GM12878 (cell line): ENCODE measurements around the gene ANKRD44. TPM values are rescaled to one million over a fixed set of nuclear protein-coding genes. Genes with fewer than 3 reads are reported as not detected.

Experiments used
- ATAC-seq: fragments of 200-7000 bp; cut with Tn5 transposase; 3 replicates; pipeline ENCODE4 v1.9.1; 2020; ENCODE audit warnings: mild to moderate bottlenecking, moderate library complexity
- BruUV-seq: library from RNA; stranded (reverse); fragments of 400-500 nt; replicated peaks from 2 replicates; lab custom pipeline; 2021; lab: Mats Ljungman, UMichigan
- CTCF ChIA-PET: fragments of 300-600 bp; sonication (Branson Sonifier 250); formaldehyde crosslinking; extraction: SDS; loops from one replicate; lab custom pipeline; 2021; ENCODE audit warnings: inconsistent platforms; lab: Yijun Ruan, JAX
- POLR2A ChIA-PET: fragments of 350-600 bp; formaldehyde crosslinking; extraction: SDS; loops from one replicate; lab custom pipeline; 2021; ENCODE audit warnings: inconsistent platforms; lab: Charles Lee
- RAD21 ChIA-PET: fragments of 300-600 bp; sonication (Branson Sonifier 250); formaldehyde crosslinking; loops from one replicate; lab custom pipeline; 2023; ENCODE audit warnings: antibody characterized with exemption; ENCODE audit not compliant: unreplicated experiment; lab: Charles Lee
- SMC1A ChIA-PET: fragments of 300-600 bp; sonication (Branson Sonifier 250); formaldehyde crosslinking; loops from one replicate; lab custom pipeline; 2023; ENCODE audit not compliant: unreplicated experiment, uncharacterized antibody; lab: Charles Lee
- DNase-seq: peaks from one replicate; pipeline ENCODE4 v3.0.0-alpha.2; 2011; ENCODE audit warnings: low read depth, low spot score
- FAIRE-seq: peaks from 3 replicates; lab custom pipeline; 2011; peaks lifted over from hg19 to GRCh38; lab: Jason Lieb, UNC
- H2AFZ ChIP-seq: 2 replicates; pipeline ENCODE4 v1.6.0; 2011; ENCODE audit warnings: low read depth, low read length, control low read depth; ENCODE audit not compliant: control insufficient read depth
- H3K27ac ChIP-seq: 2 replicates; pipeline ENCODE4 v1.5.1; 2011; ENCODE audit warnings: control low read depth; ENCODE audit not compliant: control insufficient read depth, insufficient read depth
- H3K27me3 ChIP-seq, 2 experiments: replicated peaks in 1 of 2; 2 replicates each; pipeline versions ENCODE4 v1.6.0 to v1.6.1; 2011; ENCODE audit warnings: low read length in 1 of 2; ENCODE audit not compliant: control insufficient read depth in 2 of 2, insufficient read depth in 2 of 2
- H3K36me3 ChIP-seq, 2 experiments: 2 replicates each; pipeline ENCODE4 v1.5.1; 2011; ENCODE audit warnings: low read length in 1 of 2; ENCODE audit not compliant: control insufficient read depth in 2 of 2, insufficient read depth in 2 of 2
- H3K4me1 ChIP-seq: 2 replicates; pipeline ENCODE4 v1.6.1; 2011; ENCODE audit warnings: mild to moderate bottlenecking, low read length, moderate library complexity, mixed read lengths; ENCODE audit not compliant: control insufficient read depth, insufficient read depth
- H3K4me2 ChIP-seq: 2 replicates; pipeline ENCODE4 v1.6.0; 2011; ENCODE audit warnings: control low read depth; ENCODE audit not compliant: control insufficient read depth, insufficient read depth
- H3K4me3 ChIP-seq: fragments of 200-600 bp; sonication (generic); 2 replicates; pipeline ENCODE4 v1.5.1; 2016
- H3K79me2 ChIP-seq: 2 replicates; pipeline ENCODE4 v1.6.0; 2011; ENCODE audit warnings: low read length; ENCODE audit not compliant: control insufficient read depth, insufficient read depth
- H3K9ac ChIP-seq: 2 replicates; pipeline ENCODE4 v1.8.0; 2011; ENCODE audit warnings: low read length, control low read depth, mixed read lengths; ENCODE audit not compliant: control insufficient read depth, insufficient read depth
- H3K9me3 ChIP-seq: replicated peaks from 3 replicates; pipeline ENCODE4 v1.5.1; 2011; ENCODE audit warnings: mild to moderate bottlenecking, low read length; ENCODE audit not compliant: control insufficient read depth, insufficient read depth
- H4K20me1 ChIP-seq: 2 replicates; pipeline ENCODE4 v1.6.0; 2011; ENCODE audit not compliant: control insufficient read depth, insufficient read depth
- BACH1 ChIP-seq: fragments of 450-650 bp; IDR thresholded peaks from 2 replicates; pipeline ENCODE4 v1.6.1; 2017; ENCODE audit warnings: mild to moderate bottlenecking, borderline replicate concordance
- BCL11A ChIP-seq: IDR thresholded peaks from 2 replicates; pipeline ENCODE4 v1.6.1; 2011; ENCODE audit warnings: low read depth, low read length
- CBX5 ChIP-seq: sonication (generic); IDR thresholded peaks from 2 replicates; pipeline ENCODE4 v1.6.1; 2016; ENCODE audit warnings: low read depth, moderate library complexity, mild to moderate bottlenecking, inconsistent platforms
- E2F8 ChIP-seq: fragments of 450-650 bp; IDR thresholded peaks from 2 replicates; pipeline ENCODE4 v1.6.1; 2018; ENCODE audit warnings: mild to moderate bottlenecking, low read depth, moderate library complexity; ENCODE audit not compliant: partially characterized antibody
- EZH2 ChIP-seq: IDR thresholded peaks from 2 replicates; pipeline ENCODE4 v1.6.1; 2012; ENCODE audit warnings: low read depth, mild to moderate bottlenecking, control low read depth, inconsistent platforms, low read length, borderline replicate concordance; ENCODE audit not compliant: control insufficient read depth
- GABPA ChIP-seq: IDR thresholded peaks from 2 replicates; pipeline ENCODE4 v1.6.1; 2014; ENCODE audit warnings: antibody characterized with exemption, low read depth, mild to moderate bottlenecking, inconsistent platforms
- GATAD2B ChIP-seq: fragments of 450-650 bp; conservative IDR thresholded peaks from 2 replicates; pipeline ENCODE4 v1.6.1; 2017; ENCODE audit warnings: low read depth, mild to moderate bottlenecking, moderate library complexity
- HDGF ChIP-seq: fragments of 450-650 bp; IDR thresholded peaks from 2 replicates; pipeline ENCODE4 v1.6.1; 2016; ENCODE audit warnings: antibody characterized with exemption
- LARP7 ChIP-seq: fragments of 450-650 bp; IDR thresholded peaks from 2 replicates; pipeline ENCODE4 v1.6.1; 2017; ENCODE audit warnings: mild to moderate bottlenecking
- MTA3 ChIP-seq: IDR thresholded peaks from 2 replicates; pipeline ENCODE4 v1.6.1; 2012; ENCODE audit warnings: low read length, inconsistent platforms, borderline replicate concordance
- NRF1 ChIP-seq: conservative IDR thresholded peaks from 2 replicates; pipeline ENCODE4 v1.6.1; 2011; ENCODE audit warnings: mild to moderate bottlenecking, low read depth, low read length, improper control_type of control experiment
- RAD21 ChIP-seq: IDR thresholded peaks from 2 replicates; pipeline ENCODE4 v1.6.1; 2011; ENCODE audit warnings: mild to moderate bottlenecking, low read depth, low read length, moderate library complexity; ENCODE audit not compliant: insufficient read depth
- RELB ChIP-seq: fragments of 450-650 bp; IDR thresholded peaks from 2 replicates; pipeline ENCODE4 v1.6.1; 2017; ENCODE audit warnings: low read depth, mild to moderate bottlenecking, moderate library complexity
- RFX5 ChIP-seq: IDR thresholded peaks from 2 replicates; pipeline ENCODE4 v1.6.1; 2011; ENCODE audit warnings: low read depth, low read length, improper control_type of control experiment
- SMAD5 ChIP-seq: IDR thresholded peaks from 2 replicates; pipeline ENCODE4 v1.6.1; 2016; ENCODE audit warnings: antibody characterized with exemption, low read depth
- SP1 ChIP-seq: IDR thresholded peaks from one replicate; pipeline ENCODE4 v1.6.1; 2011; ENCODE audit warnings: low read depth, low read length
- TAF1 ChIP-seq: IDR thresholded peaks from 2 replicates; pipeline ENCODE4 v1.6.1; 2011; ENCODE audit warnings: mild to moderate bottlenecking, low read depth, low read length, borderline replicate concordance
- USF1 ChIP-seq: IDR thresholded peaks from 2 replicates; pipeline ENCODE4 v1.6.1; 2011; ENCODE audit warnings: borderline replicate concordance, low read depth, mild to moderate bottlenecking, moderate library complexity, mixed read lengths, low read length; ENCODE audit not compliant: insufficient read depth; ENCODE audit errors: extremely low read length
- WGBS: methylation state at CpG from one replicate; pipeline ENCODE4 v1.1.6; 2016; ENCODE audit warnings: low lambda C conversion rate; ENCODE audit not compliant: insufficient replicate concordance, insufficient coverage; ENCODE audit errors: missing lambda C conversion rate; 5-methylcytosine and 5-hydroxymethylcytosine counted together
- in situ Hi-C: fragments of 300-500 bp; cut with MboI; formaldehyde crosslinking; loops from 9 replicates; pipeline ENCODE4 v1.14.3; 2018; ENCODE audit warnings: mixed read lengths
- intact Hi-C: fragments of 100-400 bp; cut with micrococcal nuclease; formaldehyde crosslinking; loops from one replicate; pipeline ENCODE4 v1.14.2; 2022; ENCODE audit not compliant: unreplicated experiment
- polyA plus RNA-seq, 11 experiments: library from polyadenylated mRNA; depleted of rRNA in 4 of 11; unstranded in 6 of 11; stranded (reverse) in 5 of 11; fragments of >200 nt; fragmentation: Nextera tagmentation in 4 of 11; fragmentation: Illumina TruSeq in 1 of 11; extraction: Ambion mirVana in 4 of 11; extraction: Trizol in 1 of 11; gene quantifications; 1 replicate in 1 of 11; 2 replicates in 10 of 11; pipeline versions ENCODE4 v1.2.1 to v1.2.3, GENCODE V29; 2011 to 2016; ENCODE audit warnings: inconsistent platforms in 2 of 11, missing spikeins in 2 of 11, low read depth in 1 of 11
- total RNA-seq, 4 experiments: library from RNA; depleted of rRNA in 3 of 4; stranded (reverse); fragments of >200 nt in 3 of 4; fragmentation: Illumina TruSeq in 1 of 4; extraction: Trizol in 1 of 4; gene quantifications; 2 replicates each; pipeline versions ENCODE4 v1.2.1 to v1.2.3, GENCODE V29; 2013 to 2021

ANKRD44 gene
- total and polyA plus RNA-seq, 10 of the 15 experiments (the other 5 are each of a cell fraction or from before 2014, with no cell fraction given), result 19.1 to 99.1 (median 59.6) TPM

GRCh38 chr2:197072533-197072932, 238.0 kb downstream of the ANKRD44 start:
- 100% methylated on average over 3 of the region's 3 CpGs for WGBS
- H4K20me1 ChIP-seq, result no peaks in the 10 kb centered on the region
- ChIA-PET SMC1A (interaction anchor here (0.9 to 1.5 kb wide), 2 partner anchors 9 to 18 kb away, joined by 3 to 4 read pairs; no protein-coding TSS in a partner anchor), POLR2A (interaction anchor here (1.1 kb wide), 1 partner anchor 15 kb away, joined by 3 read pairs; no protein-coding TSS in a partner anchor), RAD21 (interaction anchor here (1.1 kb wide), 1 partner anchor 13 kb away, joined by 3 read pairs; no protein-coding TSS in a partner anchor), CTCF (interaction anchor here (0.7 to 1.1 kb wide), 4 partner anchors 14 to 61 kb away, joined by 3 read pairs; no protein-coding TSS in a partner anchor)
- no peak overlapping the region for H3K27ac ChIP-seq
- no peak overlapping the region for H3K4me3 ChIP-seq
- no peak overlapping the region for H3K4me2 ChIP-seq
- H3K79me2 ChIP-seq, result no peaks in the 10 kb centered on the region
- H3K27me3 ChIP-seq, result no peaks in the 10 kb centered on the region
- no peak overlapping the region for H2AFZ ChIP-seq
- H3K36me3 ChIP-seq, result peaks cover 3 to 5% of the 10 kb centered on the region in 2 experiments; a peak in 3 of 4 replicates
- H3K9me3 ChIP-seq, result no peaks in the 10 kb centered on the region; the same call in 2 of the 3 replicates
- in situ Hi-C loops (no loop called here), intact Hi-C loops (no loop called here)
- BruUV-seq, result no TSS peak
- ATAC-seq (no peak), FAIRE-seq (peak; percentile 72), DNase-seq (no peak)
- no peak for TF ChIP-seq USF1
- TF ChIP-seq SP1, result no peak
- TF ChIP-seq BCL11A, result no peak
- no peak for TF ChIP-seq MTA3
- no peak for TF ChIP-seq RAD21
- TF ChIP-seq GABPA, result no peak
- TF ChIP-seq LARP7, result no peak
- no peak for TF ChIP-seq SMAD5
- no peak for TF ChIP-seq BACH1
- no peak for TF ChIP-seq RFX5
- no peak for TF ChIP-seq TAF1
- TF ChIP-seq GATAD2B, result no peak
- no peak for TF ChIP-seq EZH2
- TF ChIP-seq E2F8, result no peak
- no peak for TF ChIP-seq RELB
- no peak for TF ChIP-seq CBX5
- TF ChIP-seq HDGF, result no peak
- TF ChIP-seq NRF1, result no peak
- H3K9ac ChIP-seq, result no peak overlapping the region
- peaks cover 3% of the 10 kb centered on the region; the same call in 1 of the 2 replicates for H3K4me1 ChIP-seq
